ENCODE measurements around the gene C14orf132. TPM values are rescaled to one million over a fixed set of nuclear protein-coding genes. Genes with fewer than 3 reads are reported as not detected.

Gene C14orf132
- total RNA-seq, 1 experiment from 2014 or later, result 3.0 TPM

DNA sequence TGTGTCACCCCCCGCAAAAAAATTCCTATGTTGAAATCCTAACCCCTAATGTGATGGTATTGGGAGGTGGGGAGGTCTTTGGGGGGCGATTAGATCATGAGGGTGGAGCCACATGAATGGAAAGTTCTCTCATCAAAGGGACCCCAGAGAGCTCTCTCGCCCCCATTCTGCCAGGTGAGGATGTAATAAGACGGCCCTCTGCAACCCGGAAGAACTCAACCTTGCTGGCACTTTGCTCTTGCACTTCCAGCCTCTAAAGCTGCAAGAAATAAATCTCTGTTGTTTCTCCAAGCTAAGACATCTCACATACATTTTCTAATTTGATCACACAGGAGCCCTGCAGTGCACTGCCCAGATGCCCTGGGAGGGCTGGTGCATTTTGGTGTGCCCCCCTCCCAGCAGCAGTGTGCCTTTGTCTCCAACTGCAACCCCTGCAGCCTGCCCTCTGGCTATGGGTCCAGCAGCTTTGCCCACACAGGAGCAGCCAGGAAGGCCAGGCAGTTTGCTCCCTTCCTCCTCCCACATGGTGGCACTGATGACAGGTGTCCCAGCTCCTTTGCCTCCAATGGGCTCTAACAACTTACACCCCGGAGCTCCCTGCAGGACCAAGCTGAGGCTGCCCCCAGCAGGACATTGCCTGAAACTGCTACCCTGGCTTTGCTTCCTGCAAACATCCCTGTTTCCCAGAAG, 59.3 kb downstream of the C14orf132 start:
- Histone ChIP-seq H3K27ac (no peak overlapping the region), H3K9me3 (replicated peaks) (no peaks in the 10 kb centered on the region), H3K27me3 (replicated peaks) (no peaks in the 10 kb centered on the region), H3K4me1 (replicated peaks) (peaks cover 21% of the 10 kb centered on the region), H3K36me3 (no peaks in the 10 kb centered on the region), H3K4me3 (no peak overlapping the region)
- DNase-seq (ENCODE audit: low read depth in 1 of 2, low spot score in 2 of 2), result peak in 1 of 2 experiments; percentile 59

DNA sequence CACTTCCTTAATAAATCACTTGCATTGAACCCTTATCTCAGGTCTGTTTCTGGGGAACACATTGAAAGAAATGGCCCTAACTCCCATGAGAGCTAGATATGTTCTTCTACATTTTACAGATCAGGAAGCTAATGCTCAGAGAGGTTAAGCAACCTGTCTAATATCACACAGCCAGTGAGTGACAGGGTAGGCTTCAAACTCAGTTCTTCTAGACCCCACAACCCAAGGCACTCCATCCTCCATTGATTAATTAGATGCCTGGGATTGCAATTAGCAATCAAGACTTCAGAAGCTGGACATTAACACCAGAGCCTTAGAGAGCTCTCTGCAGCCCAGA, 59.8 kb downstream of the C14orf132 start:
- DNase-seq (ENCODE audit: low read depth in 1 of 2, low spot score in 2 of 2), result no peak
- no peak overlapping the region for H3K4me3 ChIP-seq
- peaks cover 3% of the 10 kb centered on the region; the same call in 1 of the 2 replicates for H3K9me3 ChIP-seq (replicated peaks)
- H3K4me1 ChIP-seq (replicated peaks), result peaks cover 26% of the 10 kb centered on the region
- H3K27ac ChIP-seq, result no peak overlapping the region
- no peaks in the 10 kb centered on the region for H3K27me3 ChIP-seq (replicated peaks)
- no peaks in the 10 kb centered on the region; the same call in 1 of the 2 replicates for H3K36me3 ChIP-seq

DNA sequence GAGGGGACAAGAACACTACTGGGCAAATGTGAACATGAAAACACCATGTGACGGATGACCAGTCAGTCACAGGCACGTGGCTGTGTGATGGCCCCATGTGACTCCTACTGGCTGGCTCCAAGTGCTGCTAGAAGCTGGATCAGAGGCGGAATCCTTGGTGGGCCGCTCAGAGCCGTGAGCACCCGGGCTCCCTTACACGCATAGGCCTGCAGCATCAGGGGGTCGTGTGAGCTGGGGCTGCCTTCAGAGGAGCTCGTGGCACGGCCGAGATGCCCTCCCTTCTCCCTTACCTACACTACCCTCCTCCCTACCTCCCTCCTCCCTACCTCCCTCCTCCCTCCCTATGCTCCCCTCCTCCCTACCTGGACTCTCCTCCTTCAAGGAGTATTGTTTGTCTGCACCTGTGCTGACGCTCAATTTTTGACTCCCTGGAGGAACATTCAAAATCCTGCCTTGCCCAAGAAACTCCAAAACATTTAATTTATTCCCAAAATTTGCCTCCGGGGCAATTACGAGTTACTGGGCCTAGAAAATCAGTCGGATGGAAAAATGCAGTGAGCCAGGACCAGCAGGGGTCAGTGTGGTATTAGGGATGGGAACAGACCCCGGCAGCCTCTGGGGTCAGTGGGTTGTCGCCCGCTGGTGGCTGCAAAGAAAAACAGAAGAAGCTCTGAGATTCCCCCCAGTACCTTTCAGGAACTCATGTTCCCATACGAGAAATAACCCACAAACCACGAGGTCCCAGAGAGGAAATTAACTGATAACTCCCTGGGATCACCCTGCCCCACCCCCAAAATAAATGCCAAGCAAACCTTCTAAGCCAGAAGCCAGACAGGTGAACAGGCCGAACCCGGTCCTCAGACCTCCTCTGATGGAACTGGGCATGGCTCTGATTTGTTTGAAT, 61.3 kb downstream of the C14orf132 start:
- Histone ChIP-seq H3K9me3 (replicated peaks) (peaks cover 5% of the 10 kb centered on the region; the same call in 1 of the 2 replicates), H3K36me3 (no peaks in the 10 kb centered on the region; the same call in 1 of the 2 replicates), H3K27me3 (replicated peaks) (no peaks in the 10 kb centered on the region), H3K4me3 (no peak overlapping the region), H3K4me1 (replicated peaks) (peaks cover 39% of the 10 kb centered on the region), H3K27ac (peak overlapping the region; percentile 56; the same call in 1 of the 2 replicates)
- DNase-seq (ENCODE audit: low read depth in 1 of 2, low spot score in 2 of 2), result peak; percentile 72 to 86

DNA sequence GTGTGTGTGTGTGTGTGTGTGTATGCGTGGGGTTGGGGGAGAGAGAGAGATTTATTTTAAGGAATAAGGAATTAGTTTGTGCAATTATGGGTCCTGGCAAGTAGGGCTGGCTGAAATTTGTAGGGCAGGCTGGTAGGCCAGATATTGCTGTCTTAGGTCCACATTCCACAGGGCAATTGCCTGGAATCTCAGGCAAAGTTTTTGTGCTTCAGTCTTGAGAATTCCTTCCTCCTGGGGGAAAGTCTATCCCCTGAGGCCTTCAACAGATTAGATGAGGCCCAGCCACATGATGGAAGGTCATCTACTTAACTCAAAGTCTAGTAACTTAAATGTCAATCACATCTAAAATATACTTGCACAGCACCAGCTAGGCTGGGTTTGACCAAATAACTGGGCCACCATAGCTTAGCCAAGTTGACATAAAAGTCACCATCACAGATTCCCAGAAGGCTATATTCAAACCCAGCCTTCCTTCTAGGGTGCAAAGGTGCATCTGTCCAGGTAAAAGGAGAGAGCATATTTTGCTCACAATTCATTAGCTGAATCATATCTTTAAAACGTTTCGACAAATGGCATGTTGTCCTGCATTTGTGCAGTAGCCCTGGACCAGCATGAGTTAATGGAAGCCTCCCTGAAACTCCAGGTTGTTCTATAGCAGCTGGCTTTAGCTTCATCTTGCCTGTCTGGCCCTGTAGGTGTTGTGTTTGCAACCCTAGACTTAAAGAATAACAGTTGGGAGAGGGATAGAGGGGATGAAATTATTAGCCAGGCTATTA, 63.1 kb downstream of the C14orf132 start:
- H3K4me3 ChIP-seq, result no peak overlapping the region
- H3K27me3 ChIP-seq (replicated peaks), result no peaks in the 10 kb centered on the region
- H3K27ac ChIP-seq, result no peak overlapping the region
- H3K9me3 ChIP-seq (replicated peaks), result peaks cover 5% of the 10 kb centered on the region; the same call in 1 of the 2 replicates
- DNase-seq (ENCODE audit: low read depth in 1 of 2, low spot score in 2 of 2), result peak in 1 of 2 experiments; percentile 28
- peaks cover 42% of the 10 kb centered on the region for H3K4me1 ChIP-seq (replicated peaks)
- H3K36me3 ChIP-seq, result no peaks in the 10 kb centered on the region; the same call in 1 of the 2 replicates

DNA sequence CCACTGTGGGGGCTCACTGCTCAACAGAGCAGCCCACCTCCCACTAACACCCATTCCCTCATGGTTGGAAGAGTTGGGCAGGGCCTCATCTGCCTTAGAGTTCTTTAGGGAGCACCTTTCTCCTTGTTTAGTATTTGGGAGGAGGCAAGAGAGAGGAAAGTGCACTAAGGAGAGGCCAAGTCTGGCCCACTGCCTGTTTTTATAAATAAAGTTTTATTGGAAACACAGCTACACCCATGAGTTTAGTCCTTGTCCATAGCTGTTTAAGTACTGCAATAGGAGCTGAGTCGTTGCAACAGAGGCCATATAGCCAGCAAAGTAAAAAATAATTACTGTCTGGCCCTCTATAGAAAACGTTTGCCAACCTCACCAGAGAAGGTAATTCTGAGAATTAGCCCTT, 63.9 kb downstream of the C14orf132 start:
- Histone ChIP-seq H3K9me3 (replicated peaks) (peaks cover 5% of the 10 kb centered on the region; the same call in 1 of the 2 replicates), H3K4me3 (no peak overlapping the region), H3K27ac (no peak overlapping the region), H3K27me3 (replicated peaks) (no peaks in the 10 kb centered on the region), H3K36me3 (no peaks in the 10 kb centered on the region; the same call in 1 of the 2 replicates), H3K4me1 (replicated peaks) (peaks cover 42% of the 10 kb centered on the region)
- DNase-seq (ENCODE audit: low read depth in 1 of 2, low spot score in 2 of 2), result no peak

DNA sequence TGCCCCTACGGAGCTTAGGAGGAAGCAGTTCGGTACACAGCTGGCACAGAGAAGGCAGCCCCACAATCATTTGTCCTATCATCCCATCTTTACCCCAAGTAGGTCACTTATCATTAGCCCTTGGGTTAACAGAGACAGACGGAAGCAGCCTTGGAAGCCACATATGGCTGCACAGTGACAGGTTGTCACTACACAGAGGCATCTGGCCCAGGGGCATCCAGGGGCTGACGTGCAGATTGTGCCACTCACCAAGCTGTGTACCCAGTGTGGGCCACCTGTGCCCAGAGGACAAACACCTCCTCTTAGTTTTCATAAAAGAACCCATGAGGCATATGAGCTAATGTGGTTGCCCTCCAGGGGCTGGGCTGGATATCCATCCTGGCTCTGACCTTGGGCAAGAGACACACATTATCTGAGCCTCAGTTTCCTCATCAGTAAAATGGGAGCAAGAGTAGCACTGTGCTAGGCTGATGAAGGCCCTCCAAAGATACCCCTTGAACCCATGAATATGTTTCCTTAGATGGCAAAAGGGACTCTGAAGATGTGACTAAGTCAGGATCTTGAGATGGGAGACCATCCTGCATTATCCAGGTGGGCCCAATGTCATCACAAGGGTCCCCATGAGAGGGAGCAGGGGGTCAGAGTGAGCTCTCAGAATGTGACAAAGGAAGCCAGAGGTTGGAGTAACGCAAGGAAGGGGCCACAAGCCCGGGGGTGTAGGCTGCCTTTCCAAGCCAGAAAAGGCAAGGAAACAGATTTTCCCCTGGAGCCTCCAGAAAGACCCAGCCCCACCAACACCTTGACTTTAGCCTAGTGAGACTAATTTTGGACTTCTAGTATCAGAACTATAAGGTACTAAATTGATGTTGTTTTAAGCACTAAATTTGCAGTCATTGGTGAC, 64.6 kb downstream of the C14orf132 start:
- Histone ChIP-seq H3K27ac (peak overlapping the region; percentile 90), H3K9me3 (replicated peaks) (peaks cover 5% of the 10 kb centered on the region; the same call in 1 of the 2 replicates), H3K4me3 (no peak overlapping the region), H3K27me3 (replicated peaks) (no peaks in the 10 kb centered on the region), H3K4me1 (replicated peaks) (peaks cover 42% of the 10 kb centered on the region), H3K36me3 (no peaks in the 10 kb centered on the region; the same call in 1 of the 2 replicates)
- no peak for DNase-seq (ENCODE audit: low read depth in 1 of 2, low spot score in 2 of 2)

DNA sequence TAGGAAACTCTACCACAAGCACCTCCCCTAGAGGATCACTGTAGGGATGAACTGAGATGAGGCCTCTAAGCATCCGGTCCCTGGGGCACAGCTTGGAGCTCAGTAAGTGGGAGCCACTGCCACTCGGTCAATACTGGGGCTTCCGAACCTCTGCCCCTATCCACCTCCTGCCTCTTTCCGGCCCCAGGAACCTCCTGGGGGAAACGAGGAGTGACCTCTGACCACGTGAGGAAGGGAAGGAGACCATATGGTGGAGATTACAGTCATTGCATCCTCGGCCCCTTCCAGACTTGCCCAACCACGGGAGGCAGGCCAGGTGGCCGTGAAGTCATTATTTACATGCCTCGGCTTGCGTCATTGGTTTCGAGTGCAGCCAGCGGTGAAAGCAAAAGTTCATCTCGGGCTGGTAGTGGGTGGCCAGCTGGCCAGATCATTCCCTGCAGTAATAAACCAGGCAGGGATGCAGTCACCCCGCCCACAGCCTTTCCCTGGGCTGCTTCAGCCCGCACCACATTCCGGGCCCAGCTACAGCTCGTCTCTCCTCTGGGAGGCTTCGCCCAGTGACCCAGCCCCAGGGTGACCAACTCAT, 65.4 kb downstream of the C14orf132 start:
- peaks cover 5% of the 10 kb centered on the region; the same call in 1 of the 2 replicates for H3K9me3 ChIP-seq (replicated peaks)
- peak overlapping the region; percentile 90 for H3K27ac ChIP-seq
- no peaks in the 10 kb centered on the region; the same call in 1 of the 2 replicates for H3K36me3 ChIP-seq
- peak; percentile 96 to 97 for DNase-seq (ENCODE audit: low read depth in 1 of 2, low spot score in 2 of 2)
- H3K4me1 ChIP-seq (replicated peaks), result peaks cover 42% of the 10 kb centered on the region
- H3K27me3 ChIP-seq (replicated peaks), result no peaks in the 10 kb centered on the region
- no peak overlapping the region for H3K4me3 ChIP-seq

DNA sequence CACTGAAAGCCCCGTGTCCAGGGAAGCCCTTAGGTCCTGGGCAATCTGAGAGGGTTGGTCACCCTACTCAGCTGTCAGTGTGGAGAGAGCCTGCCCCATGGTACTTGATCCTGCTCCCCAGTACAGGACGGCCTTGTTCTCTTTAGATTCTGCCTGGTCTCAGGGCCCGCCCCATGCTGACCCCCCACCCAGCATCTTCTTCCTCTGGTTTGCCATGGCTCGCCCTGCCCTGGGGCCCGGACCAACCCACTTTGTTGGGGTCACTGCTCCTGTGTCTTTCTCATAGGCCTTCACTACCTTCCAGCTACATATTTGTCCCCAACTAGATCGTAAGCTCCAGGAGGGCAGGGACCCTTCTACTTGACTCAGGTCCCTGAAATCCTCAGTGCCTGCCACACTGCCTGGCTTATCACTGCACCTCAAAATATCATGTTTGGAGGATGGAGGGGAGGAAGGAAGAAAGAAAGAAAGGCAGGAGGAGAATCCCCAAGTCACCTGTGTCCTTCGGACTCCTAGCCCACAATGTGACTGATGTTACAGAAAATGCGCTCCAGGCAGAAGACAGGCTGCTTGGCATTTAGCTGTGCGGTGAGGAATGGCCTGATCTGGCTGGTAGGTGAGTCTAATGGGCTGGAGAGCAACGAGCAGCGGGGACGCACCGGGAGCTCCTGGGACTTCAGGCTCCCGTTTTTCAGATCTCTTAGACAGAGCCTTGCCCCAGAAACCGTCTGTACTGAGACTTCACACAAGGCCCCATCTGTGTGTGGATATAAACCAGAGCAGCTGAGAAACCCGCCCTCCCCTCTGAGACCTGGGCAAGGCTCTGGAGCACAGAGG, 66.1 kb downstream of the C14orf132 start:
- no peak for DNase-seq (ENCODE audit: low read depth in 1 of 2, low spot score in 2 of 2)
- no peaks in the 10 kb centered on the region for H3K27me3 ChIP-seq (replicated peaks)
- H3K36me3 ChIP-seq, result no peaks in the 10 kb centered on the region; the same call in 1 of the 2 replicates
- H3K4me3 ChIP-seq, result no peak overlapping the region
- H3K27ac ChIP-seq, result peak overlapping the region; percentile 81
- peaks cover 39% of the 10 kb centered on the region for H3K4me1 ChIP-seq (replicated peaks)
- peaks cover 5% of the 10 kb centered on the region; the same call in 1 of the 2 replicates for H3K9me3 ChIP-seq (replicated peaks)

DNA sequence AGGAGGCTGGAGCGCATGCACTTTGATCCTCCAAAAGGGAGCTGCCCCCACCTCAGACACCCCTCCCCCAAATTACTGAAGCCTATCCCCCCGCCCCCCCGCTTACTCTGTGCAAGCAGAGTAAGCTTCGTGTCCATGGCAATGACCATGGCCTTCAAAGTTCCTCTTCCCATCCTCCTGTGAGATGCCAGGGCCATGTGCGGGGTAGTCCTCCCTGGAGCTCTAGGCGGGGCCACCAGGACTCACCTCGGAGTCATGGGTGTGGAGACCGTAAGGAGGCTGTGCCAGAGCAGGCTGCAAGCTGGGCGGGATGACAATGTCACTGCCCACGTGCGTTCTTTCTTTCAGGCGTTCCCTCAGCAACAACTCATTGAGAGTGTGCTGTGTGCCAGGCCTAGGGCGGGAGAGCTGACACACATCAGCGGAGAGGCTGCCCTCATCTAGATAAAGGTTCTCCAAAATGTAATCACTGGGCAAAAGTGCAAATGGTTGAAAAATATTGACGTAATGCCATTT, 66.8 kb downstream of the C14orf132 start:
- no peak for DNase-seq (ENCODE audit: low read depth in 1 of 2, low spot score in 2 of 2)

DNA sequence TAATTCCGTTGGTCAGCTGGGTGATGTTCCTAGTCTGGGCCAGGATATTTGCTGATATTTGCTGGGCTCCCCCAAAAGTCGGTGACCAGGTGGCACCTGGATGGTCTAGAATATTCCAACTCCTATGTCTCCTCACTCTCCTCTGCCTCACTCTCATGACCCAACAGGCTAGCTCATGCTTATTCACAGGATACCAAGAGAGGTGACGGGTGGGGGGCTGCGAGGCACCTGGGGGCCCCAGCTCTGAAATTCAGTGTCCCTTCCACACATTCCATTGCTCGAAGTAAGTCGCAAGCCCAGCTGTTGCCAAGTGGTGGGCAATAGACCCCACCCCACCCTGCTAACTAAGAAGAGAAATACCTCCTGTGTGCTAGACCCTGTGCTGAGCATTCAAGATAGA, 67.7 kb downstream of the C14orf132 start:
- DNase-seq (ENCODE audit: low read depth in 1 of 2, low spot score in 2 of 2), result no peak
- Histone ChIP-seq H3K27me3 (replicated peaks) (no peaks in the 10 kb centered on the region), H3K9me3 (replicated peaks) (peaks cover 5% of the 10 kb centered on the region; the same call in 1 of the 2 replicates), H3K36me3 (no peaks in the 10 kb centered on the region; the same call in 1 of the 2 replicates), H3K4me3 (no peak overlapping the region), H3K27ac (no peak overlapping the region), H3K4me1 (replicated peaks) (peaks cover 26% of the 10 kb centered on the region)

More for the DNA sequence above, 66.8 kb downstream of the C14orf132 start:
- Histone ChIP-seq H3K27me3 (replicated peaks) (no peaks in the 10 kb centered on the region), H3K27ac (no peak overlapping the region), H3K4me3 (no peak overlapping the region), H3K9me3 (replicated peaks) (peaks cover 5% of the 10 kb centered on the region; the same call in 1 of the 2 replicates), H3K4me1 (replicated peaks) (peaks cover 32% of the 10 kb centered on the region), H3K36me3 (no peaks in the 10 kb centered on the region; the same call in 1 of the 2 replicates)

DNA sequence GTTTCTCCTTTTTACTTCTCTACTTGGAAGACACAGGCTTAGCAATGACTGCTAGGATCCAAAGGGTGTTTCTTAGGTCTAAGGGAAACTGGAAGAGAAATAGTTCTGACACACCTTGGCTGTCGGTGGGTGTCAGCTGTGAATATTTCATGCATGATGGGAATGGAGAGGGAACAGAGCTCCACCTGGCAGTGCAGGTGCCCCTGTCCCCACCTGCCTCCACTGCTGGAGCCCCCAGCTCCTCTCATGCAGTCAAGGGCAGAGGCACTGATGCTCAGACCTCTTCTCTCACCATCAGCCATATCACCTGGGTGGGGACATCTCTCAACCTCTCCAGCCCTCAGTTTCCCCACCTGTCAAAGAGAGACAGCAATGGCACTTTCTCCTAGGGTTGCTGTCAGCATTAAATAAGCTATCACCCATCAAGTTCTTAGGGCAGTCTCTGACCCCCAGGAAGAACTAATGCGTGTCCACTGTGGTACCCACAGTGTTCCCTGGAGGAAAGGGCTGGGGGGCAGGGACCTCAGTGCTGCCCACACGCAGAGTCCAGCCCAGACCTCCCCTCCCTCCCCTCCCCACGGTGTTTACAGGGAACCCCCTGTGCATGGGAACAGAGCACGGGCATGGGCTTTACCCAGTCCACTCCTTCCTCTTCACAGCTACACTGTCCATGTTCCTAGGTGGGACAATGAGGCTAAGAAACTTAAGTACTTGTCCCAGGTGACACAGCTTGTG, 69.1 kb downstream of the C14orf132 start:
- DNase-seq (ENCODE audit: low read depth in 1 of 2, low spot score in 2 of 2), result no peak

More for the DNA sequence above, 69.1 kb downstream of the C14orf132 start:
- Histone ChIP-seq H3K27ac (no peak overlapping the region), H3K4me1 (replicated peaks) (peaks cover 21% of the 10 kb centered on the region), H3K27me3 (replicated peaks) (no peaks in the 10 kb centered on the region), H3K9me3 (replicated peaks) (peaks cover 5% of the 10 kb centered on the region; the same call in 1 of the 2 replicates), H3K4me3 (no peak overlapping the region), H3K36me3 (no peaks in the 10 kb centered on the region; the same call in 1 of the 2 replicates)

All from SJSA1 (cell line).